KMS-11 (cell line): ENCODE results near the gene COL26A1.

Source experiments
- H2AFZ ChIP-seq: fragments of 200-600 bp; sonication (generic); 2 replicates; pipeline ENCODE4 v1.6.1; 2016; ENCODE audit warnings: antibody characterized with exemption, mixed run types, low read depth
- H3K27ac ChIP-seq: fragments of 200-600 bp; sonication (generic); 2 replicates; pipeline ENCODE4 v1.6.1; 2016; ENCODE audit warnings: mild to moderate bottlenecking, mixed run types
- H3K27me3 ChIP-seq: fragments of 200-600 bp; sonication (generic); 2 replicates; pipeline ENCODE4 v1.6.1; 2017; ENCODE audit warnings: mild to moderate bottlenecking, low read depth, mixed run types, moderate library complexity; ENCODE audit not compliant: insufficient read depth
- H3K36me3 ChIP-seq: fragments of 200-600 bp; sonication (generic); 2 replicates; pipeline ENCODE4 v1.6.1; 2017; ENCODE audit warnings: mild to moderate bottlenecking, mixed run types; ENCODE audit not compliant: insufficient read depth
- H3K4me1 ChIP-seq: fragments of 200-600 bp; sonication (generic); 2 replicates; pipeline ENCODE4 v1.6.1; 2016; ENCODE audit warnings: mild to moderate bottlenecking, low read depth, mixed run types; ENCODE audit not compliant: poor library complexity, severe bottlenecking
- H3K4me2 ChIP-seq: fragments of 200-600 bp; sonication (generic); 2 replicates; pipeline ENCODE4 v1.7.0; 2016; ENCODE audit warnings: mild to moderate bottlenecking, mixed run types
- H3K4me3 ChIP-seq: fragments of 200-600 bp; sonication (generic); IDR thresholded peaks from 2 replicates; pipeline ENCODE4 v1.6.1; 2017; ENCODE audit warnings: low read depth, low read length, mixed read lengths; ENCODE audit not compliant: insufficient read depth
- H3K79me2 ChIP-seq: fragments of 200-600 bp; sonication (generic); 2 replicates; pipeline ENCODE4 v1.6.1; 2016; ENCODE audit warnings: low read depth, mixed run types; ENCODE audit not compliant: insufficient read depth
- H3K9ac ChIP-seq: fragments of 200-600 bp; sonication (generic); 2 replicates; pipeline ENCODE4 v1.6.1; 2016; ENCODE audit warnings: mild to moderate bottlenecking, mixed run types
- H4K20me1 ChIP-seq: fragments of 200-600 bp; sonication (generic); 2 replicates; pipeline ENCODE4 v1.6.1; 2016; ENCODE audit warnings: mild to moderate bottlenecking, mixed run types; ENCODE audit not compliant: insufficient read depth
- TF ChIP-seq, protein P1 (sequence below): fragments of 200-600 bp; sonication (generic); conservative IDR thresholded peaks from 2 replicates; pipeline ENCODE4 v1.6.1; 2017; ENCODE audit warnings: low read depth, mild to moderate bottlenecking, antibody characterized with exemption, low read length, moderate library complexity, mixed read lengths

COL26A1 gene

DNA sequence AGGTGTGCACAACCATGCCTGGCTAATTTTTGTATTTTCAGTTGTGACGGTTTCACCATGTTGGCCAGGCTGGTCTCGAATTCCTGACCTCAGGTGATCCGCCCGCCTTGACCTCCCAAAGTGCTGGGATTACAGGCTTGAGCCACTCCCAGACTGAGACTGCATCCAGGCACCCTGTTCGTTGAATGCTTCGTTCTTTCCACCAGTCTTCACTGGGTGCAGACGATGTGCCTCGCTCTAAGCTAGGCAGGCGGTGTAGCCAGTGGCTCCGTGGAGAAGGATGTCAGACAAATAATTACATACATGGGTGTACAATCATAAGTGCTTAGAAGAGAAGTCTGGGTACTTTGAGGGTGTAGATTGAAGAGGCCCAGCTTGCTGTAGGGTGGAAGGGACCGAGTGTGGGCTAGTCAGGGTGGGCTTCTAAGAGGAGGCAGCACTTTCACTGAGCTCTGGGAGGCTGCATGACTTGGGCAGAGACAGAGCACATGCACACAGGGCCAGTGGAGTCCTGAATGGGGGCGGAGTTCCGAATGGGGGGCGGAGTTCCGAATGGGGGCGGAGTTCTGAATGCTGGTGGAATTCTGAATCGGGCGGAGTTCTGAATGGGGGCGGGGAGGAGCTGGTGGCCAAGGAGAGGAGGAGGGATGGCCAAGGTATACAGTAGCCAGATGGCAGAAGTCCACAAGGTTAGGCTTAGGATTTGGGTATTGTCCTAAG is 74.3 kb downstream of the COL26A1 start:
- peaks cover 51% of the 10 kb centered on the region for H3K27me3 ChIP-seq

DNA sequence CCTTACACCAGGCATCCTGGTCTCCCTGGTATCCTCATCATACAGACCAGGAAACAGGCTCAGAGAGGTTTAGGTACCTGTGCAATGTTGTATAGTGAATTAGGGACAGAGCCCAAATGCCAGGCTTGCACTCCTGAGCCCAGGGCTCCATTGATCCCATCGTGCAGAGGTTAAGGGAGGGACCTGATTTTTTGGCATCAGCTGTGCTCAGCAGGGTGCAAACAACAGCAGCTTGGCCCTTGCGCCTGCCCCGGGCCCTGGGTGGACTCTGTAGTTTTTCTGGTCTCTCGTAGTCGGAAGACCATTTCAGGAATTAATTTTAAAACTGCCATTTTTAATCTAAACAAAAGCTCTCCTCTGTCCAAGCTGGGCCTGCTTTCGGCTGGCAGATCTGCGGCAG is 79.2 kb downstream of the COL26A1 start:
- H2AFZ ChIP-seq, result peak overlapping the region; percentile 36; the same call in 1 of the 2 replicates
- H3K27me3 ChIP-seq, result peaks cover 40% of the 10 kb centered on the region
- H3K4me1 ChIP-seq, result peaks cover 14% of the 10 kb centered on the region
- H3K9ac ChIP-seq, result no peak overlapping the region
- no peak overlapping the region for H3K4me3 ChIP-seq
- no peaks in the 10 kb centered on the region for H3K79me2 ChIP-seq
- no peaks in the 10 kb centered on the region for H4K20me1 ChIP-seq
- H3K36me3 ChIP-seq, result no peaks in the 10 kb centered on the region
- TF ChIP-seq, protein P1, sequence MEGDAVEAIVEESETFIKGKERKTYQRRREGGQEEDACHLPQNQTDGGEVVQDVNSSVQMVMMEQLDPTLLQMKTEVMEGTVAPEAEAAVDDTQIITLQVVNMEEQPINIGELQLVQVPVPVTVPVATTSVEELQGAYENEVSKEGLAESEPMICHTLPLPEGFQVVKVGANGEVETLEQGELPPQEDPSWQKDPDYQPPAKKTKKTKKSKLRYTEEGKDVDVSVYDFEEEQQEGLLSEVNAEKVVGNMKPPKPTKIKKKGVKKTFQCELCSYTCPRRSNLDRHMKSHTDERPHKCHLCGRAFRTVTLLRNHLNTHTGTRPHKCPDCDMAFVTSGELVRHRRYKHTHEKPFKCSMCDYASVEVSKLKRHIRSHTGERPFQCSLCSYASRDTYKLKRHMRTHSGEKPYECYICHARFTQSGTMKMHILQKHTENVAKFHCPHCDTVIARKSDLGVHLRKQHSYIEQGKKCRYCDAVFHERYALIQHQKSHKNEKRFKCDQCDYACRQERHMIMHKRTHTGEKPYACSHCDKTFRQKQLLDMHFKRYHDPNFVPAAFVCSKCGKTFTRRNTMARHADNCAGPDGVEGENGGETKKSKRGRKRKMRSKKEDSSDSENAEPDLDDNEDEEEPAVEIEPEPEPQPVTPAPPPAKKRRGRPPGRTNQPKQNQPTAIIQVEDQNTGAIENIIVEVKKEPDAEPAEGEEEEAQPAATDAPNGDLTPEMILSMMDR, result no peak
- H3K4me2 ChIP-seq, result peak overlapping the region; percentile 21; the same call in 1 of the 2 replicates
- peak overlapping the region; percentile 39 for H3K27ac ChIP-seq

More for the DNA sequence above, 74.3 kb downstream of the COL26A1 start:
- Histone ChIP-seq H3K36me3 (no peaks in the 10 kb centered on the region), H3K27ac (no peak overlapping the region), H3K4me3 (no peak overlapping the region), H4K20me1 (no peaks in the 10 kb centered on the region), H2AFZ (peak overlapping the region; percentile 6; the same call in 1 of the 2 replicates), H3K9ac (no peak overlapping the region), H3K79me2 (no peaks in the 10 kb centered on the region), H3K4me1 (peaks cover 6% of the 10 kb centered on the region), H3K4me2 (no peak overlapping the region)
- TF ChIP-seq, protein P1, result no peak

DNA sequence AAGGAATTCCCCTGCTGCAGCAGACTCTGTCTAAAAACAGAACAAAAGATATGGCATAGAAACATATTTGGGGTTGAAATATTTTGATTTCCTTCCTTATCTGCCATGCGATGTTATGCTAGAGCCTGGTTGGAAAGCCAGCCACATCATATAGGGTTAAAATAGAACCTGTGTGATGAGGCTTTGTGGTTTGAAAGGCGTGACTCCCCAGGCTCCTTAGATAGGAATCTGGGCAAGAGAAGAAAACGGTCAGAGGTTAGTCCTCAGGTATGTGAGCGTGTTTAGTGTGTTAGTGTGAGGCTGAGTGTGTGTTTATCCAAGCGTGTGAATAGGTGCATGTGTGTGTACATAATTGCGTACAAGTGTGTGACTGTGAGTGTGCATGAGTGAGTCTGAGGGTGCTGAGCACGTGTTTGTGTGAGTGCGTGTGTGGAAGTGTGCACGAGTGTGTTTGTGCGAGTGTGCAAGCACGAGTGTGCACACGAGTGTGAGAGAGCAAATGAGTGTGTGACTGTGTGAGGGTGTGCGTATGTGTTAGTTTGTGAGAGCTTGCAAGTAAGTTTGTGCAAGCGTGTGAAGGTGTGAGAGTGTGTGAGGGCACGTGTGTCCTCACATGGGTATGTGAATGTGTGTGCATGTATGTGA is 79.9 kb downstream of the COL26A1 start:
- Histone ChIP-seq H3K27ac (peak overlapping the region; percentile 39; the same call in 1 of the 2 replicates), H2AFZ (peak overlapping the region; percentile 36; the same call in 1 of the 2 replicates), H3K4me2 (peak overlapping the region; percentile 21; the same call in 1 of the 2 replicates), H3K79me2 (no peaks in the 10 kb centered on the region), H3K4me3 (no peak overlapping the region), H3K9ac (no peak overlapping the region), H4K20me1 (no peaks in the 10 kb centered on the region), H3K27me3 (peaks cover 40% of the 10 kb centered on the region; the same call in 1 of the 2 replicates), H3K4me1 (peaks cover 14% of the 10 kb centered on the region), H3K36me3 (no peaks in the 10 kb centered on the region)
- TF ChIP-seq, protein P1, result no peak

DNA sequence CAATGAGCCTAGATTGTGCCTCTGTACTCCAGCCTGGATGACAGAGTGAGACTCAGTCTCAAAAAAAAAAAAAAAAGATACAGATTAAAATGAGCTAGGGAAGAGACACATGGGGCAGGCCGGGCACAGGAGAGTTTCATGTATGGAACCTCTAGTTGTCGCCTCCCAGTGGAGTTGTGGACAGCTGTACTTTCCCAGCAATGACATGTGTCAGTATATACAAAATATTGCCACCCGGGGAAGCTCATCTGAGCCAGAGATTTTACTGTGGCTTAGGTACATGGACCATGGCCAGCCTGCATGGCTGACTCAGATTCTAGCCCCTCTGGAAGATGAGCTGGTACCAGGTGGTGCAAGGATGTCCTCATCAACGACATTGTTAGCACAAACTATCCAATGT is 87.4 kb downstream of the COL26A1 start:
- Histone ChIP-seq H3K79me2 (no peaks in the 10 kb centered on the region), H3K27me3 (peaks cover 41% of the 10 kb centered on the region; the same call in 1 of the 2 replicates)

More for the DNA sequence above, 87.4 kb downstream of the COL26A1 start:
- Histone ChIP-seq H3K4me2 (no peak overlapping the region), H3K9ac (no peak overlapping the region), H4K20me1 (no peaks in the 10 kb centered on the region), H3K4me1 (no peaks in the 10 kb centered on the region), H2AFZ (no peak overlapping the region), H3K27ac (no peak overlapping the region), H3K4me3 (no peak overlapping the region), H3K36me3 (no peaks in the 10 kb centered on the region)
- TF ChIP-seq, protein P1, result no peak
